NOMO-1 treated with DMSO at 0.1 percent for 48 hours (cell line): Measurements from ENCODE around the gene FERMT1.
"Not testable (repeated sequence)": the region's sequence is repeated elsewhere in the genome, so short reads cannot be mapped to it uniquely, and the experiment has no call there.

ENCODE experiments used
- DNase-seq: peaks from one replicate; lab custom pipeline; 2025; ENCODE audit not compliant: unreplicated experiment; lab: John Stamatoyannopoulos, UW

FERMT1 gene

GRCh38 chr20:6070829-6071695, 51.8 kb downstream of the FERMT1 start:
- DNase-seq, result no peak

GRCh38 chr20:6069669-6070068, 53.2 kb downstream of the FERMT1 start:
- no peak for DNase-seq

- no peak for DNase-seq
Observed at GRCh38 chr20:6067763-6068318, 55.0 kb downstream of the FERMT1 start.

- DNase-seq, result no peak
Observed at GRCh38 chr20:6066582-6066981, 56.2 kb downstream of the FERMT1 start.

- DNase-seq, result no peak
Observed at GRCh38 chr20:6061544-6061943, 61.3 kb downstream of the FERMT1 start.

- DNase-seq, result no peak
Observed at GRCh38 chr20:6060213-6060612, 62.6 kb downstream of the FERMT1 start.

GRCh38 chr20:6058684-6059295, 64.0 kb downstream of the FERMT1 start:
- DNase-seq, result no peak

- DNase-seq, result peak; percentile 25
Observed at GRCh38 chr20:6057691-6058090, 65.1 kb downstream of the FERMT1 start.

GRCh38 chr20:6057139-6057538, 65.7 kb downstream of the FERMT1 start:
- DNase-seq, result no peak

- DNase-seq, result no peak
Observed at GRCh38 chr20:6055981-6056569, 66.8 kb downstream of the FERMT1 start.

- no peak for DNase-seq
Observed at GRCh38 chr20:6055161-6055783, 67.6 kb downstream of the FERMT1 start.

GRCh38 chr20:6054689-6055051, 68.2 kb downstream of the FERMT1 start:
- DNase-seq, result not testable (repeated sequence)

- DNase-seq, result no peak
Observed at GRCh38 chr20:6053776-6054688, 68.8 kb downstream of the FERMT1 start, which contains the start of gene LRRN4. Gene LRRN4 (minus strand): TSS chr20:6054060. CDS start chr20:6052799, 1,261 bp downstream.

- DNase-seq, result no peak
Observed at GRCh38 chr20:6053064-6053775, 69.6 kb downstream of the FERMT1 start.

GRCh38 chr20:6051505-6051904, 71.3 kb downstream of the FERMT1 start:
- peak; percentile 50 for DNase-seq

GRCh38 chr20:6048391-6048790, 74.4 kb downstream of the FERMT1 start:
- DNase-seq, result no peak

- DNase-seq, result no peak
Observed at GRCh38 chr20:6046432-6046831, 76.4 kb downstream of the FERMT1 start.

GRCh38 chr20:6045566-6045965, 77.3 kb downstream of the FERMT1 start:
- DNase-seq, result no peak

- DNase-seq, result no peak
Observed at GRCh38 chr20:6044115-6044514, 78.7 kb downstream of the FERMT1 start.
